Stomach smooth muscle (tissue), 2 donors: Measurements from ENCODE around the gene EPHA4.
A peak's percentile ranks its signal among the peaks of the same experiment; 100 is the strongest.

Experiments
- H3K27ac ChIP-seq: one replicate; pipeline ENCODE4 v1.7.0; 2013; ENCODE audit warnings: mild to moderate bottlenecking, low read length, inconsistent platforms
- H3K27me3 ChIP-seq, 2 donors: one replicate each; pipeline ENCODE4 v1.7.0; 2013; ENCODE audit warnings: low read length in 2 of 2; ENCODE audit not compliant: insufficient read depth in 2 of 2, control insufficient read depth in 1 of 2
- H3K36me3 ChIP-seq, 2 donors: one replicate each; pipeline ENCODE4 v1.7.0; 2013; ENCODE audit warnings: low read length in 2 of 2; ENCODE audit not compliant: control insufficient read depth in 2 of 2, insufficient read depth in 2 of 2
- H3K4me1 ChIP-seq: one replicate; pipeline ENCODE4 v1.7.0; 2013; ENCODE audit warnings: low read length; ENCODE audit not compliant: control insufficient read depth, insufficient read depth
- H3K4me3 ChIP-seq, 2 donors: one replicate each; pipeline ENCODE4 v1.7.0; 2013; ENCODE audit warnings: low read length in 2 of 2
- H3K9ac ChIP-seq, 2 donors: one replicate each; pipeline ENCODE4 v1.7.0; 2013; ENCODE audit warnings: low read length in 2 of 2, mild to moderate bottlenecking in 1 of 2
- H3K9me3 ChIP-seq, 2 donors: one replicate each; pipeline ENCODE4 v1.7.0; 2013; ENCODE audit warnings: low read length in 2 of 2; ENCODE audit not compliant: control insufficient read depth in 2 of 2
- donor health status: healthy.
- donor health status: Pancreatic carcinoma.

Gene EPHA4

DNA sequence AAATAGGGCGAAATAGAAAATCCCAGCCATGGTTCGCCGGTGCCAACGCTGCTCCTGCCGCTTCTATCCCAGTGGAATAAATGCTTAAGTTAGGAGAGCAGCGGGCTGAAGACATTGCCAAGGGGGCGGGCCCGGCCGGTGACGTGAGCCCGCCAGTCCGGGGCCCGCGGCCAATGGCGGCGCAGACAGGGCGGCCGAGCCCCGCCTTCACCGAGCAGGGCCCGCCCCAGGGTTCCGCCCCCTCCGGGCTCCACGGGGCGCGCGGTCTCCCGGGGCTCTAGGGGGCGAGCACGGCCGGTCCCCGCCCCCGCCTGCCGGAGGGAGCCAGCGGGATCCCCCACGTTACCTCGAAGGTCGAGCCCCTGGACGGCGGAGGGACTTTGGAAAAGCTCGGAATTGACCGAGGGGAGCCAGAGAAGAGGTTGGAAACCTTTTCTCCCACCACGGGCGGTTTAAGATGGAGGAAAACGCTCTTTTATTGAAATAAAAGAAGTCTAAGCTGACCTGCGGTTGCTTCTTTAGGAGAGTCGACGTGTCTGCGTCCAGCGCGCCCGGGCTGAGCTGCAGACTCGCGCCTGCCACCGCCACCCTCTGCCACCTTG is at the start of gene EPHA4:
Gene EPHA4, minus strand, starts transcription at position 86 of the 602 bp plus-strand sequence. Its CDS starts 56 bp downstream, at position 30.
- H3K4me3 ChIP-seq: peak within 1 kb of the TSS; percentile 84 to 94
- peak within 1 kb of the TSS; percentile 88 for H3K27ac ChIP-seq
- H3K27me3 ChIP-seq: peaks cover 0 to 6% of the 10 kb centered on the region in 2 donors
- peaks cover 25% of the 10 kb centered on the region for H3K4me1 ChIP-seq
- H3K9me3 ChIP-seq: no peaks in the 10 kb centered on the region
- H3K9ac ChIP-seq: peak within 1 kb of the TSS; percentile 72 to 85
- H3K36me3 ChIP-seq: no peaks in the 10 kb centered on the region

DNA sequence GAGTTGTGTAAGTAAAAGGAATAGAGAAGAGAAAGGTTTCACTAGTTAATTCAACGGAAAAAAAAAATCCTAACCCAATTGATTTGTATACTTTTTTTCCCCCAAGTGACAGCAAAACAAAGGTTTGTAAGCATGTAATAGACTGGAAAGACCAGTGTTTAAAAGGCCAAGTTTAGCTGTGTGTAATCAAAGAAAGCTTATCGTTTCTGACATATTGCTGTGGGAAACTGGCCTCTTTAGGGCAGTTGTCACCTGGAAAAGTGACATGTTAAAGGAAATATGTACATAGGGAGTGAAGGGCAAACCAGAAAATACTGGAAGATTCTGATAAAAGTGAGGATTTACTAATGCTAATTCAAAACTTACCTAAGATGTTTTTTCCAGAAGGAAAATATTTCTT is 45.9 kb upstream of the EPHA4 start:
- no peak overlapping the region for H3K27ac ChIP-seq
- no peak overlapping the region for H3K4me3 ChIP-seq
- H3K9me3 ChIP-seq: no peaks in the 10 kb centered on the region

DNA sequence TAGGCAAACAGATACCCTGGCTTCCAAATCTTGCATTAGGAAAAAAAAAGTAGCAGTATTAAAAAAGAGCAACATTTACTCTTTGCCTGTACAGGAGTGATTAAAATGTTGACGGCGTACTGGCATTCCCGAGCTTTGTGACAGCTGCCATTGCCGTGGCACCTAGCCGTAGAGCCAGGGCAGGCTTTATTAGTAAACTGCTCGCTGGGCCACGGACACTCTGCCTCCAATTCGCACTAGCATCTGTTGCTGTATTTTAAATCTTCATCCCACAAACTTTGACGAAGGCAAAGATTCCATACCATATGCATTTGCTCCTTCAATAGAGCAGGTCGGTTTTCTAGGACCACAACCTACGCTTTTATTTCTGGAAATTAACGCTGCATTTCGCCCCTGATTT is 44.5 kb upstream of the EPHA4 start:
- Histone ChIP-seq H3K27me3 (no peaks in the 10 kb centered on the region), H3K9ac (no peak overlapping the region), H3K4me1 (no peaks in the 10 kb centered on the region), H3K9me3 (no peaks in the 10 kb centered on the region), H3K36me3 (no peaks in the 10 kb centered on the region), H3K27ac (no peak overlapping the region), H3K4me3 (no peak overlapping the region)

More for the DNA sequence above, 45.9 kb upstream of the EPHA4 start:
- H3K27me3 ChIP-seq: no peaks in the 10 kb centered on the region
- H3K9ac ChIP-seq: no peak overlapping the region
- H3K4me1 ChIP-seq: no peaks in the 10 kb centered on the region
- H3K36me3 ChIP-seq: no peaks in the 10 kb centered on the region

DNA sequence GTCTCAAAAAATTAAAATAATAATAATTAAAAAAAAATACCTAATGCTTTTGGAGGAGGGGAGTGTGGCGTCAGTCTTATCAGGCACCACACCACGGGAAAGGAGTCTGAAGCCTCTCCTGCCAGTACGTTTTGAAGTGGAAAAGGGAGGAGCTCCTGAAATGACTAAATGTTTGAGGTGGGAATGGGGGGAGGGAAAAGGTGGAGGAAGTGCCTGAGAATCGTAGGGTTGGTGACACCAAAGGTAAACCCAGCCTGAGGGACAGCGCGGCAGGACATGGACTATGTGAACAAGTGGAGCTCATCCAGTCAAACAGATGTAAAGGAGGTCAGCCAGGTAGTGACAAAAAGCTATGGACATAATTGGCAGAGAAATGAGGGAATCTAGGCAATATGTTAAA is 42.2 kb upstream of the EPHA4 start:
- no peaks in the 10 kb centered on the region for H3K36me3 ChIP-seq
- no peak overlapping the region for H3K27ac ChIP-seq
- no peak overlapping the region for H3K9ac ChIP-seq
- no peak overlapping the region for H3K4me3 ChIP-seq
- H3K9me3 ChIP-seq: no peaks in the 10 kb centered on the region
- no peaks in the 10 kb centered on the region for H3K4me1 ChIP-seq
- H3K27me3 ChIP-seq: no peaks in the 10 kb centered on the region

DNA sequence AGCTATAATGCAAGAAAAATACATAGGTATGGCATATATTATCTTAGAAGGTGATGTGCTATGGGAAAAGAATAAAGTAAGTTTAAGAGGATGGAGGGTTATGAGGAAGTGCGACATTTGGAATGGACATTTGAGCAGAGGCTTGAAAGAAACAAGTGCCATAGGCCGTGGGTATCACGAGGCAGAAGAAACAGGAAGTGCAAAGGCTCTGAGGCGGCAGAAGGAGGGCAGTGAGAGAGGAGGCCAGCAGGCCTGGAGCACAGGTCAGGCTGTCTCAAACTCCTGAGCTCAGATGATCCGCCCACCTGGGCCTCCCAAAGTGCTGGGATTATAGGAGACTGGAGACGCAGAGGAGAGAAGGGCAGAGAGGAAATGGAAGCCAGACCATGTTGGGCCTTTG is 40.7 kb upstream of the EPHA4 start:
- Histone ChIP-seq H3K9me3 (no peaks in the 10 kb centered on the region), H3K9ac (no peak overlapping the region), H3K27me3 (no peaks in the 10 kb centered on the region), H3K27ac (no peak overlapping the region), H3K4me3 (no peak overlapping the region), H3K4me1 (no peaks in the 10 kb centered on the region), H3K36me3 (no peaks in the 10 kb centered on the region)

DNA sequence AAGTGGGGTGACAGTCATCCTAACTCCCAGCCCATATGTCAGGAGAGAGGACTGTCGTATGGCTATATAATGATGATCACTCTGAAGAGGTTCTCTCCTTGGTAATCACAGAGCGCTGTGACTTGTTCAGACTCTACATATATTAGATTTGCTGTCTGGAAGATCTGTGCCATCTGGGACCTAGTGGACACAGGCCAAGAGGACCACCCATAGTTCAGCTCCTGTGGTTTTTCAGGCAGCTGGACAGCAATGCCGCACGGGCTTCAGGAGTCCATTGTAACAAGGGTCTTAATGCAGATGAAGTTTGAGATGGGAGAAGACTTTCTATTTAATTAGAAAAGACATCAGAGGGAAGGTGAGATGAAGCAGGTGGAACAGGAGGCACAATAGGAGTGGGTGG is 40.1 kb upstream of the EPHA4 start:
- H3K36me3 ChIP-seq: no peaks in the 10 kb centered on the region
- no peaks in the 10 kb centered on the region for H3K27me3 ChIP-seq
- no peak overlapping the region for H3K9ac ChIP-seq
- no peak overlapping the region for H3K27ac ChIP-seq
- no peaks in the 10 kb centered on the region for H3K9me3 ChIP-seq
- no peak overlapping the region for H3K4me3 ChIP-seq
- no peaks in the 10 kb centered on the region for H3K4me1 ChIP-seq

DNA sequence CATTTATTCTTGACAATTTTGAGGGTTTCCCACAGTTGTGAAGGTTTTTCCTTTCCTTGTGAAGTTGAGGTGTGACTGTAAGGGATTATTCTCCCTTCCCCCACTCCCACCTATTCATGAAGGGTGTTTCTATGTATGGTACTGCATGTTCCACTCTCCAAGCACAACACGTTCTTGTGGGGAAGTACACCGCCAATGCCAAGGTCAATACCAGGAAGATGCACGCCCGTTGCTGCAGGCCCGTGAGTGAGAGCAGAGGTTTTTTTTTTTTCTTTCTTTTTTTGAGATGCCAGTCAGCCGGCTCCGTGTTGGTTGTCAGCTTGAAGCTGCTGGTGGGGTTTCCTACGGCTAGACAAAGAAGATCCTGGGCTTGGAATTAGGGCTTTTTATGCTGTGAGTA is 38.6 kb upstream of the EPHA4 start:
- Histone ChIP-seq H3K27ac (no peak overlapping the region), H3K9me3 (no peaks in the 10 kb centered on the region), H3K4me3 (no peak overlapping the region), H3K36me3 (no peaks in the 10 kb centered on the region), H3K4me1 (no peaks in the 10 kb centered on the region), H3K27me3 (no peaks in the 10 kb centered on the region), H3K9ac (no peak overlapping the region)

DNA sequence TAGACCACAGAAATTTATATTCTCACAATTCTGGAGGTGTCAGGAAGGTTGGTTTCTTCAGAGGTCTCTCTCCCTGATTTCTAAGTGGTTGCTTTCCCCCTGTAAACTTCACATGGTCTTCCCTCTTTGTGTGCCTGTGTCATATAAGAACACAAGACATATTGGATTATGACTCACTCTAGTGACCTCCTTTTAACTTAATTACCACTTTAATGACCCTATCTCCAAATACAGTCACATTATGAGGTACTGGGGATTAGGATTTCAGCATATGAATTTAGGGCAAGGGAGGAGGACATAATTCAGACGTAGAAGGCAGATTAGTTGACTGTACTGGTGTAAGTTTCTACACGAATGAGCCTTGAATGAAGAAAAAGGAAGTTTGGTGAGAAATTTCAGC is 38.2 kb upstream of the EPHA4 start:
- H3K36me3 ChIP-seq: no peaks in the 10 kb centered on the region
- H3K4me1 ChIP-seq: no peaks in the 10 kb centered on the region
- no peak overlapping the region for H3K4me3 ChIP-seq
- H3K27me3 ChIP-seq: no peaks in the 10 kb centered on the region
- H3K9me3 ChIP-seq: no peaks in the 10 kb centered on the region
- H3K9ac ChIP-seq: no peak overlapping the region
- no peak overlapping the region for H3K27ac ChIP-seq

DNA sequence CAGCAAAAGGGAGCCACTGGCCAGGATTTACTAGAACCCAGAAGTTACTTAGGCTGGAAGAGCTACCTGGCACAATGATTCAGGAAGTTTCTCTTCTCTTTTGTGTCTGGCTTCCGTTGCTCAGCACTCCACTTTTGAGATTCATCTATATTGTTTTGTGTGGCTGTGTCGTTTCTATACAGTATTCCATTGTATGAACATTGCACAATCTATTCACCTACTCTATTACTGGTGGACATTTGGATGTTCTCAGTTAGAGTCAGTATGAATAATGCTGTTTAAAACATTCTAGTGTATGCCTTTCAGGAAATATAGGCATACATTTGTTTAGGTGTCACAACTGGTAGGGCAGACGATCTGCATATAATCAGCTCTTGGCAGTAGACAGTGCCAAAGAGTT is 36.3 kb upstream of the EPHA4 start:
- no peak overlapping the region for H3K9ac ChIP-seq
- H3K27me3 ChIP-seq: no peaks in the 10 kb centered on the region
- no peaks in the 10 kb centered on the region for H3K36me3 ChIP-seq
- H3K4me3 ChIP-seq: no peak overlapping the region
- no peak overlapping the region for H3K27ac ChIP-seq
- H3K9me3 ChIP-seq: no peaks in the 10 kb centered on the region
- H3K4me1 ChIP-seq: no peaks in the 10 kb centered on the region

DNA sequence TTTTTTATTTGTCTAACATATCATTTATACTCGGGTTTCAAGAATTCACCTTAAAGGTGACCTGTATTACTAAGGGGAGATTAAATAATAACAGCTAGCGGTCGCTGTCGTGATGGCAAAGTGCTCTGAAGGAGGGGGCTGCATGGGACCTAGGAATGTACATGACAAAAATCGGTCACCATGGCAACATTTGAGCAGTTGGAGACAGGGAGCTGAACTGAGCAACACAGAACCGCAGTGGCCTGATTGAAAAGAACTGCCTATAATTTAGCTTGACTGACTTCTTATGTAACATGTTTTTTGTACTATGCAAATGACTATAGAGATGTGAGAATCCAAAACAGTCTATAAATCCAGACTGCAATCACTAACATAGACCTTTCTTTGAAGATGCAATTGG is 34.3 kb upstream of the EPHA4 start:
- Histone ChIP-seq H3K27ac (no peak overlapping the region), H3K9ac (no peak overlapping the region), H3K4me3 (no peak overlapping the region), H3K36me3 (no peaks in the 10 kb centered on the region), H3K27me3 (no peaks in the 10 kb centered on the region), H3K4me1 (no peaks in the 10 kb centered on the region), H3K9me3 (no peaks in the 10 kb centered on the region)

DNA sequence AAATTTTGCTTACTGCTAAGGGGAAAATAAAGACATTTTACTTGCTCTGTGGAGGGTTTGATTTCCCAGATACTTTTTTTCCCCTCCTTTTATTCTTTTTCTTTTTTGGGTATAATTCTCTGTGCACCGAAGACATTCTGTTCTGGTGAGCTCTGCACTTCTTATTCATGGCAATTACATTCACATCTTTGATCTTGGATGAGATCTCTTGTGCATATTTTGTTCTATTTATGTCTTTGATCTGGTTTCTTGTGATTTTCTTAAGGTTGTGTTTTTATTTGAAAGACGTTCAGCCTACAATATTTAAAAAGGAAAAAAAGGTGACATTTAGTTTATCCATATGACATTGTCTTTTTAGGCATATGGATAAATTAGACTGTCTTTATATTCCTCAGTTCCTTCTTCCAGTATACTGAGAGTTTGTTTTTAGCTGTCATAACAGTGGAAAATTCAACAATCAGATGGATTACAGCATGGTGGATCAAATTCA is 33.7 kb upstream of the EPHA4 start:
- Histone ChIP-seq H3K4me3 (no peak overlapping the region), H3K9ac (no peak overlapping the region), H3K27ac (no peak overlapping the region), H3K9me3 (no peaks in the 10 kb centered on the region), H3K36me3 (no peaks in the 10 kb centered on the region), H3K27me3 (no peaks in the 10 kb centered on the region), H3K4me1 (no peaks in the 10 kb centered on the region)
